Measurements from ENCODE around the gene PPP4C. TPM values are rescaled to one million over a fixed set of nuclear protein-coding genes. Genes with fewer than 3 reads are reported as not detected.
A peak's percentile ranks its signal among the peaks of the same experiment; 100 is the strongest.

Gene PPP4C
- total RNA-seq, 1 experiment from 2014 or later = 70.7 TPM

DNA sequence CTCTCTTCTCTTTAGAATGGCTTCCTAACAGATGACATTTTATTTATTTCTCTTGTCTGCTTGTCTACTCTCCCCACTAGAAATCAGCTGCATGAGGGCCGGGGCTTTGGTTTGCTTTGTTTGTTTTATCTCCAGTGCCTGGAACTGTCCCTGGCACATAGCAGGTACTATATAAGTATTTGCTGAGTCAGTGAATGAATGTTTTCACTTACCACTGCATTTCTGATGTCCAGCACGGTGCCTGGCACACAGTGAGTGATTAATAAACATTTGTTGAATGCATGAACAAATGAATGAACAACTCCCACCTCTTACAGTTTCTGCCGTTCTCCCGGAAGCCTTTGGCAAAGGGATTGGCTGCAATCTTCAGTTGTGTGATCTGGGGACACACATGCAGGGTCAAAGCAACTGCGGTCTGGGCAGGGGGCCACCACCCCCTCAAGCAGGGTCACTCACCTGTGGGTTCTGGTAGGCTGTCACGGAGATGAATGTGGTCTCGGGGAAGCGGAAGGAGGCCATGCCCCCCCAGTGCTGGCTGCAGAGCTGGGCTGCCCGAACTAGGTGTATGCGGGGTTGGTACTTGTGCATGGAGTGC is 12.5 kb downstream of the PPP4C start:
- in situ Hi-C loops (cut with HindIII; ENCODE audit: low pct_unique_long_range_greater_than_20kb, low sequenced_read_pairs) = no loop called here
- DNase-seq (ENCODE audit: low read depth, low spot score) = no peak

DNA sequence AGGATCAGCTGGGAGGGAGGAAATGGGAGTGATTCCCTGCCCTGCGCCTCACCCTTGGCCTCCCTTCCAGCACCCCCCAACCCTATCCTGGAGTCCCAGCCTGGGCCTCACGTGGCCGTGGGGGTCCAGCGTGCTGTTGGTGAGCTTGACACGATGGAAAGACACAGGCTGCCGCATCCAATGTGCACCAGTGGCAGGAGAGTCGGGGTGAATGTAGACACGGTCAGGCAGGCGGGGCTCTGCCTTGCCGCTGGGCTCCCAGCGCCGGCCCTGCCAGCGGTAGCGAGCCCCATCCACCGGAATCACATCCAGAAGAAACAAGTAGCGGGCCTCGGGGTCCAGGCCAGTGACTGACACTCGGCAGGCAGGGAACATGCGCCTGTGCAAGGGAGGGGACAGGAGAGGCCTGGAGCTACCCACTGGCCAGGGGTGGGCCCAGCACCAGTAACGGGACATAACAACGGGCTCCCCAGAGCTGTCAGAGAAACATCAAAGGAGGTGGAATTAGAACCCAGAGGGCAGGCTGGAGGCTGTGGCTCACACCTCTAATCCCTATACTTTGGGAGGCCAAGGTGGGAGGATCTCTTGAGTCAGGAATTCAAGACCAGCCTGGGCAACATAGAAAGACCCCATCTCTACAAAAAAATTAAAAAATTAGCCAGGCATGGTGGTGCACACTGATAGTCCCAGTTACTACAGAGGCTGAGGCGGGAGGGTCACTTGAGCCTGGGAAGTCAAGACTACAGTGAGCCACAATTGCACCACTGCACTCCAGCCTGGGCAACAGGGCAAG is 13.2 kb downstream of the PPP4C start:
- DNase-seq (ENCODE audit: low read depth, low spot score) = no peak
- in situ Hi-C loops (cut with HindIII; ENCODE audit: low pct_unique_long_range_greater_than_20kb, low sequenced_read_pairs) = no loop called here

DNA sequence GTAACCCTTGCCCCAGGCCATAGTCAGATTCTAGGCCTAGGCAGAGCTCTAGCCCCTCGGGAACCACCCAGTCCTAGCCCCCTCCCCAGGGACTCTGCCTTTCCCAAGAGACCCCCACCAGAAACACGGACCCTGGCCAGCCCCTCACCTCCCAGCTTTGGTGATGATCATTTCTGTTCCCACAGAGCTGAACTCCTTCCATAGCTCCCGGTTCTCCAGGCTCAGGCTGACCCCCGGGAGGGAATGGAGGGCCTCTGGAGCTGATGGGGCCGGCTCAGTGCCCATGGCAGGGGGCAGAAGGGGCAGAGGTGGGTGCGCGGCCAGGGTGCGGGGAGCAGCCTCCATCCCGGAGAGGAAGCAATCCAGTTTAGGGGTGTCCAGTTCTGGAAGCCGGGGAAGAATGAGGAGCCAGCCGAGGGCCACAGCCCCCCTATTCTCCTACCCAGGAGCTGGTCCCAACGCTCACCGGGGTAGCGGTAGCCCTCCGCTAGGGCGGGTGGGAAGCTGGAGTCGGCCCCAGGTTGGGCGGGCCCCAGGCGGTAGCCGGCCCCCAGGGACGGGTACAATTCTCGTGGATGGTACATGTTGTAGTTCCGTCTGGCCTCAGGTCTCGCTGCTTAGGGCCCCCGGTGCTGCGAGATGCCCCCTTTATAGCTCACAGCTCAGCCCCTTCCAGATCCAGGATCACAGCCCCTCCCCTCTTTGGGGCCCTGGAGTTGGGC is 15.0 kb downstream of the PPP4C start:
- in situ Hi-C loops (cut with HindIII; ENCODE audit: low pct_unique_long_range_greater_than_20kb, low sequenced_read_pairs) = no loop called here
- no peak for DNase-seq (ENCODE audit: low read depth, low spot score)

DNA sequence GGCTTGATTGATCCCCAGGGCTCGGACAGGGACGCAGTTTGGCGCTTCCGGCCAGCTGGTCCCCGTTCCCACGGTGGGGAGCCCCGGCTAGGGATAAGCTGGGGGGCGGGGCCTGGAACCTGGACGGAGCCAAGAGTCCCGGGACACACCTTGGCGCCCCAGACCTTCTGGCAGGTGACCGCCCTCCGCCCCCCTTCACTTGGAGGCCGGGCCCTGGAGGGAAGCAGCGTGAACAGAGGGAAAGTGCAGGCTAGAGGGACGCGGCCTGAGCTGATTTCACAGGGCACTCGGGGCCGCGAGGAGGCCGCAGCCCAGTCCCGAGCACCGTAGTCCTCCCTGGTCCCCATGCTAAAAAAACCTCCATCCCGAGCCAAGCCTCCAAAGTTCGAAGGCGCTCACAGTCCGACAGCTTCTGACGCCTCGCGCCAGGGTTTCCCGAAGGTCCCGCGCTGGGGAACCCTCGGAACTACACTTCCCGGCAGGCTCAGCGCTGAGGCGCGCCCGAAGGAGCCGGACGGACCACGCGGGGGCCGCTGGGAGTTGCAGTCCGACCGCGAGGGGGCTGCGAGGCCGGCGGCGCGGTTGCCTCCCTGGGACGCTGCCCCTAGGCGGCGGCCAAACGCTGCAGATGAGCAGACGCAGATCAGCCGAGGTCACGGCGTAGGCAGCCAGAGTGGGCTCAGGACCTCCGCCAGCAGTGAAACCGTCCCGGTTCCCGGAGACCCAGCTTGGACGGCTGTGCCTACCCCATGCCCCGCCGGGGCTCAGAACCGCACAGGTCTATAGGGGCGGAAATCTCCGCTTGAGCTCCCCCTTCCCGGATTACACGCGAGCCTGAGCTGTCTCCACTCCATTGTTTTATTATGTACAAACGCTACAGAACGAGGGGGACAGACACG is 15.9 kb downstream of the PPP4C start, which contains the start of gene TBX6:
Gene TBX6, minus strand, starts transcription at position 451 of the 899 bp plus-strand sequence. CDS start 731 bp downstream, outside the sequence.
- in situ Hi-C loops (cut with HindIII; ENCODE audit: low pct_unique_long_range_greater_than_20kb, low sequenced_read_pairs) = no loop called here
- peak; percentile 89 for DNase-seq (ENCODE audit: low read depth, low spot score)

DNA sequence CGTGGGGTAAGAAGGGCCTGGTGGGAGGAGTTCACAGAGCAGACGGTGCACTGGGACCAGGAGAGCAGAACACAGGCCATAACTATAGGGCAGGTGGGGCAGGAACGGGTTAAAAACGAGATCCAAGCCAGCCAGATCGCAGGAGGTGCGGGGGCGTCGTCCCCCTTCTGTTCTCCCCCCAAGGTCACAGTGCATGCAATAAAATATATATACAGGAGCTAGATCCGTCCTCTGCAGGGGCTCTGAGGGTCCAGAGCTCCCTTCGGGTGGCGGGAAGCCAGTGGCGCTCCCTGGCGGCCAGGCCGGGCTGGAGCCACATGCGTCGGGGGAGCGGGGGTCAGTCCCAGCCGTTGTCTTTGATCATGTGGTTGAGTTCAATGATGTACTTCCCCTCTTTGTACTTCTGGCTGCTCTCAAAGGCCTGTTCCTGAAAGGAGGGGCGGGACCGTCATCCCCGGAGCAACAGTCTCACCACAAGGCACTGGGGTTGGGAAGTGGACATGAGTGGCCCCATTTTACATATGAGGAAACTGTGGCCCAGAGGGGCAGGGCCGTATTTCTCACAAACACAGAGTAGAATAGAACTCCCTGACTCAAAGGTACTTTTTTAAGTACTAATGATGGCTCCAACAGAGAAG is 16.7 kb downstream of the PPP4C start:
- in situ Hi-C loops (cut with HindIII; ENCODE audit: low pct_unique_long_range_greater_than_20kb, low sequenced_read_pairs) = no loop called here
- peak; percentile 92 for DNase-seq (ENCODE audit: low read depth, low spot score)

DNA sequence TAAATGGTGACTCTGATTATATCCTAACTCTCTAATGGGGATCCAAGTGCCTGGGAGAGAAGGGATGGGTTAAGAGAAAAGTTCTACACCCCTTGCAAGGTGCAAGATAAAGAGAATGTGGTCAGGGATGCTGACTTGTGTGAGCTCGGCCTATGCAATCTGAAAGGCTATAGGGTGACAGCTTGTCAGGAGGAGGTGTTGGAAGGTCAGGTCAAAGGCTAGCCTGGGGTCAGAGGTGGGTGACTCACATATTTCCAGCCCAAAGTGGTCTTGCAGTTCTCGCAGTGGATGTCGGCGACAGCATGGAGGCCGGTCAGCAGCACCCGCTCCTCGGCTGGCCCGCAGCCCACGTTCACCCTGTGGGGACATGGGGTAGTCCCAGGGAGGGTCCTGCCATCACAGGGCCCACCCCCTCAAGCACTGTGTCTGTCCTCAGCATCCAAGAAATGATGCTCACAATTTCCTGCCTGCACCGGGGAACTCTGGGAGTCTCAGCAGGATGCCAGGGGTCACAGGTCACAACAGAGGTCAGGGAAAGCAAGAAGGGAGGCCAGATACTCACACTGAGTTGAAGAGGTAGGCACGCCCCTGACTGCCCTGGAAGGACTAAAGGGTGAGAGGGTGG is 18.9 kb downstream of the PPP4C start:
- DNase-seq (ENCODE audit: low read depth, low spot score) = no peak
- in situ Hi-C loops (cut with HindIII; ENCODE audit: low pct_unique_long_range_greater_than_20kb, low sequenced_read_pairs) = no loop called here

DNA sequence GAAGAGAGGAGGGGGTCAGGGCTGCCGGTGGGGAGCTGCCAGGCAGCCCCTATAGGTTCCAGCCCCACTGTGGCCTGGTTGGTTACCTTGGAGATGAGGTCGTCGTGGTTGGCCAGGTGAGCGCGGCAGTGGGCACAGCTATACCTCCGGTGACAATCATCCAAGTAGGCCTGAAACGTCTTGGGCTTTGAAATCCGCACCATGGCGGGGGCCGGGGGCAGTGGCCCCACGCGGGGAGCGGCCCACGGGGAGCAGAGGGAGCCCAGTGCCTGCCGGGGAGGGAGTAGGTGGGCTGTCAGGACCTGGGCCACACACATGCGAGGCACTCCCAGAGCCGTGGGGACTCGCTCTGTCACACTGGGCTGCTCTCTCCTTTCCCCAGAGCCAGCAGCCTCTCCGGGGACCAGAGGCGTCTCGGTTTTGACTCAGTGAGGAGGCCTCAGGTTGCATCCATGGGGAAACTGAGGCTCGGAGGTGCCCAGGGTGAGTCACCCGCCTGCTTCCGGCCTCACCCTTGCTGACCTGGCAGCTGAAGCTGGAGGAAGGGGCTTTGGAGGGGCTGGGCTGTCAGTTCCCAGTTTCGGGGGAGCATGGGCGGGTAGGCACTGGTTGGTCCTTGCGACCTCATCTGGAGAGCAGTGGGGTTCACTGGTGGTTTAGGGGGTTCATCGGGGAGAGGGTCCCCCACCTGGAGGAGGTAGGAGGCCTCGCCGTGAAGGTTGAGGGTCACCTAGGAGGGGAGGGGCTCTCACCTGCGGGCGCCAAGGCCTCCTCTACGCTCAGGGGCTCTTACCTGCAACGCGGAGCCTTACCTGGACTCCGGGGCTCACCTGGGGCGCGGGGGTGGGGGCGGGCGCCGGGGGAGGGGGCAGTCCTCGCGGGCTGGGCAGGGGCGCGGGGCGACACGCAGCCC is 19.6 kb downstream of the PPP4C start:
- in situ Hi-C loops (cut with HindIII; ENCODE audit: low pct_unique_long_range_greater_than_20kb, low sequenced_read_pairs) = no loop called here
- no peak for DNase-seq (ENCODE audit: low read depth, low spot score)

DNA sequence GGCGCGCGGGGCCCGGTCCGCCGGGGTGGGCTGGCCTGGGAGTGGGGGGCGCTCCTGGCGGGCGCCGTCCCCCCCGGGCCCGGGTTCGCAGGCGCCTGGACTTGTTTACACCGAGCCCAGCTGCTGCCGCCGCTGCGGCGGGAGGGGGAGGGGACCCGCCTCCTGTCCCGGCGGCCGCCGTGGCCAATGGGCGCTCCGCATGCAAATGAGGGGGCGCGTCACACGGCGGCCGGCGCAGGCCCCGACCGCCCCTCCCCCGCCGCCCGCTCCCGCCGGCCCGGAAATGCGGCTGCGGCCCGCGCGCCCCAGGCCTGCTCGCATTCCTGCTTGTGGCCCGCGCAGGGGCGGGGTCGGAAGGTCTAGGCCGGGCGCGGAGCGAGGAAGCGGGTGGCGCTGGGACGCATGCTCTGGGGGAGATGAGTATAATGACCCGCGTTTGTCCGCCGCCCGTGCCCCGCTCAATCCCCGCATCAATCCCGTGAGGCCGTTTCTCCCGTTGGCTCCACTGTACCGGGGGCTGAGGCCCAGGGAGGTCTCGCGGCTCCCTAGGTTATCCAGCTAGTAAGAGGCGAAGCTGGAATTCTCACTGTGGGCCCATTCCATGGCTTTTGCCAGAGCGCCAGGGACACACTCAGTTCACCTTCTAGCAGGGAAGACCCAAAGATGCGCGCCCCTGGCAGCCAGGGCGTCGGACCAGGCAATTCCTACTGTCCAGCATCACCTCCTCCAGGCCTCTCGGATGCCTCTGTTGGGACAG is 20.5 kb downstream of the PPP4C start, which contains the start of gene YPEL3:
Gene YPEL3, minus strand, starts transcription at position 109 of the 757 bp plus-strand sequence. CDS start 731 bp downstream, outside the sequence.
- in situ Hi-C loops (cut with HindIII; ENCODE audit: low pct_unique_long_range_greater_than_20kb, low sequenced_read_pairs) = no loop called here

DNA sequence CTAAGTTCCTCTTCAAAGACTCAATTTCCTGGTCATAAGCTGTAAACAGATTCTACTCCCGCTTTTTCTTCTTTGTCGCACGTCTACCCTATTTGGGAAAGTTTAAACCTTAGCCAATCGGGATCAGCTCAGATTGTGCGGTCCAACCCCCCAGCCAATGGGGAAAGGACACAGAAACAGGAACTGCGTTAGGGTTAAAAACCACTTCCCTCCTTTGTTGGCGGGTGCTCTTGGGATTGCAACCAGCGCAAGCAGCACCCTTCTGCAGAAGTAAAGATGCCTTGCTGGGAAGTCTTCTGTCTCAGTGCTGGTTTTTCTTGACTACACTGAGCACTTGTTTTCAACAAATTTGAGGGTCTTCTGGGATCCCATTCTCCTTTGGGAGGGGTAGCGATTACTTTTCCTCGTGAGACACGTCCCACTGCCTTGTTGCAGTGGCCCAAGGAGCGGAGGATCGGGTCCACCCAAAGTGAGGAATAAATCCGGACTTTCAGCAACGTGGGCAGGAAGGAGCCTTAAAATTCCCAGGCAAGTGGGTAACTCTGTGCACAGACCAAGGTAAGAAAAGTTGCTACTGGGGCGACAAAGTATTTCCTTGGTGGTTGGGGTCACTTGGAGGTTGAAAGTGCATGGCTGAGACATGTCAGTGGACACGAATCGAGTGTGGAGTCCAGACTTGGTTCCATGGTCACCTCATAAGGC is 21.2 kb downstream of the PPP4C start:
- DNase-seq (ENCODE audit: low read depth, low spot score) = no peak
- in situ Hi-C loops (cut with HindIII; ENCODE audit: low pct_unique_long_range_greater_than_20kb, low sequenced_read_pairs) = no loop called here

More for the DNA sequence above, 20.5 kb downstream of the PPP4C start, which contains the start of gene YPEL3:
- no peak for DNase-seq (ENCODE audit: low read depth, low spot score)

DNA sequence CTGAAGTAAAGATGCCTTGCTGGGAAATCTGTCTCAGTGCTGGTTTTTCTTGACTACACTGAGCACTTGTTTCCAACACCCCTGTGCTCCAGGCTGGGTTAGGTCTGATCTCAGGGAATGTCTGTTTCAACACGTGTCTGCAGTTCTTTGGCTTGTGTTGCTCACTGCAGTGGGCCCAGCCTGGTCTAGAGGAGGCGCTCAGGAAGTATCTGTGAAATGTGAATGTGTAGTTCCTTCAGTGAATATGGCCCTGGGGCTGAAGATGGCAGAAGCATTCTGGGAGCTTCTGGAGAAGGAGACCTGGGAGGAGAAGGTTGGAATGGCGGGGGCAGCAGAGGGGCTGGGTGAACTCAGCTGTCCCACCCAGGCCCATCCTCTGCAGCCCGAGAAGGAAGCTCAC is 28.3 kb downstream of the PPP4C start:
- in situ Hi-C loops (cut with HindIII; ENCODE audit: low pct_unique_long_range_greater_than_20kb, low sequenced_read_pairs) = no loop called here
- no peak for DNase-seq (ENCODE audit: low read depth, low spot score)

DNA sequence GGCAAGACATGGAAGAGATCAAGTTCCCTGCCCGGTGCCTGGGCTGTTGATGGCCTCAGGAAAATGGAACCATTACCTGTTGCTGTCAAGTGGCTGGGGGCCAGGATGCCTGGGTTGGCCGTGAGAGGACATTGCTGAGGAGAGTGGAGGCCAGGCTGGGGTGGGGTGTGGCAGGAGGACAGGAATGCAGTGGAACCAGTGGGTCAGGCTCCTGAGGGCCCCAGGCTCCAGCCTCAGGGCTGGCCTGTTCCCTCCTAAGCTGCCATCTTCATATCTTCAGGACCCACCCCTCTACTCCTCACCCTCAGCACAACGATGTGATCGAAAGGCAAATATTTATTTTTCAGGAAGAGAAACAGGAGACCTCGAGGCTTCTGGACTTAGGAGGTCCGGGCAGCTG is 28.7 kb downstream of the PPP4C start:
- DNase-seq (ENCODE audit: low read depth, low spot score) = no peak
- in situ Hi-C loops (cut with HindIII; ENCODE audit: low pct_unique_long_range_greater_than_20kb, low sequenced_read_pairs) = no loop called here

DNA sequence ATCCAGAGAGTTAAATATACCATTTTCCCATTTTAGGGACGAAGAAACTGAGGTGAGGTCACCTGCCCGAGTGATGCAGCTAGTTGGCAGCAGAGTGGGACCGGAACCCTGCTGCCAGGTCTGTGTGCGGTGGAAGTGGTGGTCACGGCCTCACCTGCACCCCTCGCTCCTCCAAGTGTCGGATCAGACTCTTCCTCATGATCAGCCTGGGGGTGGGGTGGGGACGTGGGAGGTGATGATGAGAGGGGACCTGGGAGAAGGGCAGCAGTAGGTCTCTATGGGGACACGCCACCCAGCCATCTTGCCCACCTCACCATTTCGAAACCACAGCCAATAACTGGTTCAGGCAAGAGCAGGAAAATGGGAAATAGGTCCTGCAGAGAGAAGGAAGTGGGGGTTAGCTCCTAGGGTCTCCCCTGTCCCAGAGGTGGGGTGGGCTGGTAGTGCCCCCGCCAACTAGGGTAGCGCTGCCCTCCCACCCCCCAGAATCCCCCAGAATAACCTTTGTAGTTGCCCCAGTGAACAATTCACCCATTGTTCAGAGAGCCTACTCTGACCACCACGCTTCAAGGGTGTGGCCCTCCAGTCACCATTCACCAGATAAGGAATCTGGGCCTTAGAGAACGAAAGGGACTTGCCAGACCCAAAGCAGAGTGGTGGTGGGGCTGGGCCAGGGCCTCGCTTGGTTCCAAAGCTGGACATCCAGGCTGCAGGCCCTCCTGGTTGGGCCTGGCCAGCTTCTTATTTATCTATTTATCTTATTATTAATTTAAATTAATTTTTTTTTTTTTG is 32.5 kb downstream of the PPP4C start:
- in situ Hi-C loops (cut with HindIII; ENCODE audit: low pct_unique_long_range_greater_than_20kb, low sequenced_read_pairs) = no loop called here
- no peak for DNase-seq (ENCODE audit: low read depth, low spot score)

DNA sequence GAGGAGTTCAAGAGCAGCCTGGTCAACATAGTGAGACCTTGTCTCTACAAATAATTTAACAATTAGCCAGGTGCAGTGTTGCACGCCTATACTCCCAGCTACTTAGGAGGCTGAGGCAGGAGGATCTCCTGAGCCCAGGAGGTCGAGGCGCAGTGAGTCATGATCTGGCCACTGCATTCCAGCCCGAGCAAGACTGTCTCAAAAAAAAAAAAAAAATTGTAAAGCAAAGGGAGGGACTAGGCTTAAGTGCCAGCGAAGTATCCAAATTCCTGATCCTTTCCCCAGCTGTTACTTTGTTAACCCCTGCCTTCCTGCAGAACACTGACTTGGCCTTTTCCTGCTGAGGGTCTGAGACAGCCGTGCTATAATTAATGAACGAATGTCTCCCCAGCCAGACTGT is 34.9 kb downstream of the PPP4C start:
- DNase-seq (ENCODE audit: low read depth, low spot score) = no peak
- in situ Hi-C loops (cut with HindIII; ENCODE audit: low pct_unique_long_range_greater_than_20kb, low sequenced_read_pairs) = no loop called here

Measured in SK-MEL-5 (cell line).